CD14-positive monocyte (primary cell): ENCODE measurements around the gene SUSD2. TPM values are rescaled to one million over a fixed set of nuclear protein-coding genes. Genes with fewer than 3 reads are reported as not detected.

Source experiments
- DNase-seq, 3 donors: peaks; one replicate each; pipeline ENCODE4 v3.0.0-alpha.2; 2011 to 2022
- H2AFZ ChIP-seq: 2 replicates; pipeline ENCODE4 v1.6.0; 2012; ENCODE audit warnings: mild to moderate bottlenecking, low read depth, low read length, inconsistent platforms; ENCODE audit not compliant: insufficient read depth, poor library complexity, severe bottlenecking
- H3K27ac ChIP-seq, 2 donors: 1 replicate in 1 of 2; 2 replicates in 1 of 2; pipeline ENCODE4 v1.5.1; 2012 to 2013; ENCODE audit warnings: low read length in 2 of 2, control low read depth in 1 of 2, inconsistent platforms in 1 of 2, low read depth in 1 of 2, mild to moderate bottlenecking in 1 of 2
- H3K27me3 ChIP-seq, 2 donors: one replicate each; pipeline versions ENCODE4 v1.6.0 to v1.6.1; 2011 to 2013; ENCODE audit warnings: low read length in 2 of 2; ENCODE audit not compliant: control insufficient read depth in 2 of 2, insufficient read depth in 2 of 2
- H3K36me3 ChIP-seq, 2 donors: replicated peaks in 1 of 2; 1 replicate in 1 of 2; 2 replicates in 1 of 2; pipeline versions ENCODE4 v1.5.1 to v1.6.1; 2012 to 2013; ENCODE audit warnings: low read length in 2 of 2, control low read depth in 1 of 2, inconsistent platforms in 1 of 2, mild to moderate bottlenecking in 1 of 2; ENCODE audit not compliant: insufficient read depth in 2 of 2, control insufficient read depth in 1 of 2
- H3K4me1 ChIP-seq, 2 donors: 1 replicate in 1 of 2; 2 replicates in 1 of 2; pipeline versions ENCODE4 v1.5.1 to v1.6.1; 2012 to 2013; ENCODE audit warnings: low read length in 2 of 2, control low read depth in 1 of 2, inconsistent platforms in 1 of 2, mild to moderate bottlenecking in 1 of 2, moderate library complexity in 1 of 2; ENCODE audit not compliant: insufficient read depth in 2 of 2, control insufficient read depth in 1 of 2
- H3K4me2 ChIP-seq: replicated peaks from 2 replicates; pipeline ENCODE3; 2012; ENCODE audit warnings: low read length, moderate library complexity, mild to moderate bottlenecking; ENCODE audit not compliant: poor library complexity, severe bottlenecking; ENCODE audit errors: extremely low read depth
- H3K4me3 ChIP-seq, 3 experiments: fragments of 200-600 bp in 1 of 3; sonication (generic) in 1 of 3; replicated peaks in 1 of 3; 1 replicate in 2 of 3; 2 replicates in 1 of 3; pipeline ENCODE4 v1.5.1; 2011 to 2013; ENCODE audit warnings: low read length in 3 of 3, mild to moderate bottlenecking in 3 of 3, control low read depth in 2 of 3, low read depth in 2 of 3, inconsistent platforms in 1 of 3, moderate library complexity in 1 of 3
- H3K79me2 ChIP-seq: 2 replicates; pipeline ENCODE4 v1.6.0; 2012; ENCODE audit warnings: mild to moderate bottlenecking, control low read depth, inconsistent platforms, low read length, moderate library complexity; ENCODE audit not compliant: insufficient read depth
- H3K9ac ChIP-seq: 2 replicates; pipeline ENCODE4 v1.6.0; 2017; ENCODE audit warnings: low read length, mild to moderate bottlenecking; ENCODE audit not compliant: insufficient read depth, poor library complexity, severe bottlenecking
- H3K9me3 ChIP-seq, 2 donors: replicated peaks in 1 of 2; 1 replicate in 1 of 2; 2 replicates in 1 of 2; pipeline versions ENCODE4 v1.5.1 to v1.6.1; 2012 to 2013; ENCODE audit warnings: low read length in 2 of 2, control low read depth in 1 of 2; ENCODE audit not compliant: control insufficient read depth in 1 of 2, insufficient read depth in 1 of 2
- H4K20me1 ChIP-seq: 2 replicates; pipeline ENCODE4 v1.6.0; 2012; ENCODE audit warnings: mild to moderate bottlenecking, low read length, control low read depth, moderate library complexity; ENCODE audit not compliant: insufficient read depth
- H3K27ac Mint-ChIP-seq, 7 donors: one replicate each; pipeline ENCODE4 v1.8.0; 2020; ENCODE audit warnings: mild to moderate bottlenecking in 7 of 7, mixed read lengths in 7 of 7, moderate library complexity in 6 of 7, inconsistent platforms in 2 of 7
- H3K27me3 Mint-ChIP-seq, 3 donors: one replicate each; pipeline ENCODE4 v1.8.0; 2021 to 2022; ENCODE audit warnings: low read depth in 3 of 3, mild to moderate bottlenecking in 3 of 3, mixed read lengths in 3 of 3, moderate library complexity in 3 of 3, inconsistent platforms in 1 of 3
- H3K36me3 Mint-ChIP-seq, 2 donors: one replicate each; pipeline ENCODE4 v1.8.0; 2020; ENCODE audit warnings: mixed read lengths in 2 of 2, inconsistent platforms in 1 of 2, mild to moderate bottlenecking in 1 of 2
- H3K4me1 Mint-ChIP-seq: one replicate; pipeline ENCODE4 v1.8.0; 2020; ENCODE audit warnings: mild to moderate bottlenecking, mixed read lengths
- H3K4me3 Mint-ChIP-seq, 2 donors: one replicate each; pipeline ENCODE4 v1.8.0; 2020; ENCODE audit warnings: mild to moderate bottlenecking in 2 of 2, mixed read lengths in 2 of 2, moderate library complexity in 1 of 2
- H3K9me3 Mint-ChIP-seq, 7 donors: one replicate each; pipeline ENCODE4 v1.8.0; 2020 to 2022; ENCODE audit warnings: mixed read lengths in 7 of 7, mild to moderate bottlenecking in 6 of 7, moderate library complexity in 6 of 7, inconsistent platforms in 2 of 7
- CTCF ChIP-seq: fragments of 200-600 bp; IDR thresholded peaks from one replicate; pipeline ENCODE4 v1.8.0; 2022; ENCODE audit warnings: antibody characterized with exemption, mild to moderate bottlenecking
- WGBS: methylation state at CpG from one replicate; pipeline ENCODE4 v1.1.5; 2013; ENCODE audit warnings: missing lambda C conversion rate; ENCODE audit not compliant: insufficient coverage; 5-methylcytosine and 5-hydroxymethylcytosine counted together
- intact Hi-C, 2 donors: fragments of 100-400 bp; cut with micrococcal nuclease; formaldehyde crosslinking; loops; one replicate each; pipeline versions ENCODE4 v1.15.0 to v1.15.1; 2023
- polyA plus RNA-seq, 3 donors: library from polyadenylated mRNA; depleted of rRNA in 1 of 3; unstranded in 2 of 3; stranded (reverse) in 1 of 3; fragments of 300-500 nt in 2 of 3; fragments of >200 nt in 1 of 3; fragmentation: Illumina TruSeq in 2 of 3; gene quantifications; 1 replicate in 2 of 3; 2 replicates in 1 of 3; pipeline ENCODE4 v1.2.3, GENCODE V29; 2012 to 2021

The SUSD2 gene
- polyA plus RNA-seq, 3 donors, result 0.56 TPM; not detected in 2

GRCh38 chr22:24219750-24220149 lies 38.5 kb downstream of the SUSD2 start:
- WGBS, result 87% methylated on average over 8 of the region's 9 CpGs
- no peak overlapping the region for H3K27ac ChIP-seq
- intact Hi-C loops, result no loop called here
- DNase-seq, result no peak
- no peaks in the 10 kb centered on the region for H3K4me1 ChIP-seq
- TF ChIP-seq CTCF, result no peak
- Mint-ChIP-seq H3K27ac (no peak overlapping the region), H3K9me3 (peaks cover 5 to 16% (median 11%) of the 10 kb centered on the region in 7 donors), H3K4me3 (no peak overlapping the region), H3K4me1 (no peaks in the 10 kb centered on the region), H3K36me3 (peaks cover 1 to 3% of the 10 kb centered on the region in 2 donors), H3K27me3 (peaks cover 3 to 7% (median 5%) of the 10 kb centered on the region in 3 donors)
- H3K27me3 ChIP-seq, result no peaks in the 10 kb centered on the region
- no peaks in the 10 kb centered on the region for H3K79me2 ChIP-seq
- no peaks in the 10 kb centered on the region for H3K36me3 ChIP-seq
- H2AFZ ChIP-seq, result no peak overlapping the region
- H4K20me1 ChIP-seq, result no peaks in the 10 kb centered on the region
- no peak overlapping the region for H3K9ac ChIP-seq
- peaks cover 4 to 13% of the 10 kb centered on the region in 2 donors for H3K9me3 ChIP-seq
- H3K4me2 ChIP-seq, result no peak overlapping the region
- H3K4me3 ChIP-seq, result no peak overlapping the region

GRCh38 chr22:24224468-24224867 lies 43.2 kb downstream of the SUSD2 start:
- Mint-ChIP-seq H3K27ac (no peak overlapping the region), H3K4me3 (no peak overlapping the region), H3K9me3 (peaks cover 7 to 23% (median 16%) of the 10 kb centered on the region in 7 donors), H3K36me3 (peaks cover 1 to 3% of the 10 kb centered on the region in 2 donors), H3K4me1 (no peaks in the 10 kb centered on the region), H3K27me3 (peaks cover 2 to 8% (median 2%) of the 10 kb centered on the region in 3 donors)
- H3K79me2 ChIP-seq, result no peaks in the 10 kb centered on the region
- peaks cover 8 to 25% of the 10 kb centered on the region in 2 donors for H3K9me3 ChIP-seq
- H3K4me3 ChIP-seq, result no peak overlapping the region
- no peaks in the 10 kb centered on the region for H4K20me1 ChIP-seq
- no CpG with 5 or more reads among the region's 1 CpG for WGBS
- intact Hi-C loops, result no loop called here
- H3K27me3 ChIP-seq, result no peaks in the 10 kb centered on the region
- no peak overlapping the region for H3K4me2 ChIP-seq
- H3K9ac ChIP-seq, result no peak overlapping the region
- no peak for DNase-seq
- no peaks in the 10 kb centered on the region for H3K4me1 ChIP-seq
- H2AFZ ChIP-seq, result no peak overlapping the region
- no peak overlapping the region for H3K27ac ChIP-seq
- no peaks in the 10 kb centered on the region for H3K36me3 ChIP-seq
- TF ChIP-seq CTCF, result no peak
